Psoas muscle (tissue), 8 donors: Measurements from ENCODE around the gene GPBP1L1. TPM values are rescaled to one million over a fixed set of nuclear protein-coding genes. Genes with fewer than 3 reads are reported as not detected.

ENCODE experiments used
- ATAC-seq, 4 donors: fragments of 200-7000 bp; cut with Tn5 transposase; one replicate each; pipeline ENCODE4 v1.9.1; 2020; ENCODE audit warnings: moderate library complexity in 3 of 4, mild to moderate bottlenecking in 2 of 4
- DNase-seq, 2 donors: peaks; one replicate each; pipeline ENCODE4 v3.0.0-alpha.2; 2020
- H3K27ac ChIP-seq: fragments of 200-600 bp; one replicate; pipeline ENCODE4 v1.8.0; 2022
- H3K27me3 ChIP-seq, 3 donors: fragments of 200-600 bp in 1 of 3; one replicate each; pipeline versions ENCODE4 v1.6.1 to v1.8.0; 2013 to 2022; ENCODE audit warnings: low read length in 2 of 3, mild to moderate bottlenecking in 2 of 3, moderate library complexity in 1 of 3; ENCODE audit not compliant: insufficient read depth in 3 of 3
- H3K36me3 ChIP-seq, 2 donors: fragments of 200-600 bp in 1 of 2; one replicate each; pipeline versions ENCODE4 v1.6.1 to v1.8.0; 2013 to 2022; ENCODE audit warnings: low read depth in 1 of 2, mild to moderate bottlenecking in 1 of 2, moderate library complexity in 1 of 2; ENCODE audit not compliant: insufficient read depth in 1 of 2
- H3K4me1 ChIP-seq: fragments of 200-600 bp; one replicate; pipeline ENCODE4 v1.8.0; 2022
- H3K4me3 ChIP-seq: fragments of 200-600 bp; one replicate; pipeline ENCODE4 v1.8.0; 2022; ENCODE audit warnings: mild to moderate bottlenecking
- H3K9me3 ChIP-seq: fragments of 200-600 bp; one replicate; pipeline ENCODE4 v1.8.0; 2022
- CTCF ChIP-seq: fragments of 200-600 bp; IDR thresholded peaks from one replicate; pipeline ENCODE4 v1.8.0; 2022; ENCODE audit warnings: antibody characterized with exemption
- WGBS, 3 donors: extraction: QIAGEN DNeasy Blood & Tissue Kit; methylation state at CpG; one replicate each; pipeline versions ENCODE4 v1.1.6 to v1.1.7; 2013; 5-methylcytosine and 5-hydroxymethylcytosine counted together
- intact Hi-C, 2 donors: fragments of 100-400 bp; cut with DNase I; formaldehyde crosslinking; loops; one replicate each; pipeline versions ENCODE4 v1.11.0 to v1.14.2; 2022
- polyA plus RNA-seq, 3 donors: library from polyadenylated mRNA; stranded (reverse); fragments of 200-250 nt; gene quantifications; one replicate each; pipeline ENCODE4 v1.2.3, GENCODE V29; 2013
- total RNA-seq, 4 donors: library from RNA; stranded (reverse); fragmentation: NEBNext Ultra II Directional in 2 of 4; extraction: Animal tissue kit (Norgen Biotek cat#: 25700) in 2 of 4; gene quantifications; one replicate each; pipeline versions ENCODE4 v1.2.1 to v1.2.4, GENCODE V29; 2021 to 2023
- donor health status: healthy with polysubstance abuse.
- donor health status: DM: no; HTN: no; CAD: no; lungs with moderate emphysema.
- donor health status: Bipolar disorder and iron deficiency.
- donor health status: healthy.
- donor health status: DM: yes; HTN: yes; CAD: no.
- donor health status: DM: no; HTN: no; CAD: no.
- donor health status: DM: no; HTN: no; CAD: no.
- donor health status: DM: yes; HTN: yes; CAD: no.

Gene GPBP1L1
- total and polyA plus RNA-seq, 7 donors = 25.8 to 74.4 (median 62.3) TPM

GRCh38 chr1:45635211-45635610, 51.1 kb downstream of the GPBP1L1 start:
- intact Hi-C loops = no loop called here
- DNase-seq (no peak), ATAC-seq (no peak)
- Histone ChIP-seq H3K4me1 (no peaks in the 10 kb centered on the region), H3K4me3 (no peak overlapping the region), H3K27me3 (no peaks in the 10 kb centered on the region), H3K9me3 (no peaks in the 10 kb centered on the region), H3K27ac (no peak overlapping the region), H3K36me3 (peaks cover 29 to 100% of the 10 kb centered on the region in 2 donors)
- no peak for TF ChIP-seq CTCF
- WGBS, 3 donors = 64 to 82% (median 71%) methylated on average over 1 of the region's 1 CpG

- no peaks in the 10 kb centered on the region for H3K4me1 ChIP-seq
- no peak overlapping the region for H3K27ac ChIP-seq
- DNase-seq = no peak
- no peak for TF ChIP-seq CTCF
- H3K27me3 ChIP-seq = no peaks in the 10 kb centered on the region
- H3K9me3 ChIP-seq = no peaks in the 10 kb centered on the region
- 82 to 92% (median 84%) methylated on average over 1 of the region's 1 CpG for WGBS, 3 donors
- no peak for ATAC-seq
- peaks cover 23 to 100% of the 10 kb centered on the region in 2 donors for H3K36me3 ChIP-seq
- no peak overlapping the region for H3K4me3 ChIP-seq
- intact Hi-C loops = no loop called here
Measured at GRCh38 chr1:45630429-45630828, 55.9 kb downstream of the GPBP1L1 start.

DNA sequence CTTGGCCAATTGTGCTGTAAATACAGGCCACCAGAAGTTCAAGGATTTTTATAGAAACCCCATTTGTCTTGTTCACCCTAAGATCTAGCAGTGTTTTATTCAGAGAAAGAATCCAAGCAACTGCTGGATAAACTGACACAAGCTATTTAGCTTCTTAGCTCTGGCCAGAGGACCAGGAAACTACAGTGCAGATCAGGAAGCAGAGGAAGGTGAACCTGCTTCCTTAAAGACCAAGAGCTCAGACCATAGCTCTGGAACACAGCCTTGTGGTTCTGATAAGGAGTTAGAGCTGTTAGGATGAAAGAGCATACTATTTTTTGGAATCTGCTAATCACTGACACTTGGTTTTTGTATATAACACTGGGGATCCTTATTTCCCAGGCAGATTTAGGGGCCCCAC, 57.3 kb downstream of the GPBP1L1 start:
- Histone ChIP-seq H3K4me1 (no peaks in the 10 kb centered on the region), H3K27ac (no peak overlapping the region), H3K9me3 (no peaks in the 10 kb centered on the region), H3K36me3 (peaks cover 19 to 89% of the 10 kb centered on the region in 2 donors), H3K27me3 (no peaks in the 10 kb centered on the region), H3K4me3 (no peak overlapping the region)
- DNase-seq (no peak), ATAC-seq (no peak)
- intact Hi-C loops = no loop called here
- TF ChIP-seq CTCF = no peak

- TF ChIP-seq CTCF = no peak
- WGBS, 3 donors = 17 to 29% (median 28%) methylated on average over 4 of the region's 4 CpGs
- Histone ChIP-seq H3K27me3 (no peaks in the 10 kb centered on the region), H3K27ac (no peak within 1 kb of the TSS), H3K9me3 (no peaks in the 10 kb centered on the region), H3K4me3 (peak within 1 kb of the TSS; percentile 52), H3K36me3 (peaks cover 5 to 59% of the 10 kb centered on the region in 2 donors), H3K4me1 (no peaks in the 10 kb centered on the region)
- ATAC-seq (peak in 2 of 4 donors; percentile 25 to 58), DNase-seq (no peak)
- intact Hi-C loops = no loop called here
Measured at GRCh38 chr1:45623972-45624371, 62.4 kb downstream of the GPBP1L1 start, which contains the start of gene CCDC17. Gene CCDC17, minus strand, starts transcription at chr1:45624054. Its CDS starts 145 bp downstream, at chr1:45623909.
